Mesenchymal stem cell (in vitro differentiated cells and primary cell): Measurements from ENCODE around the gene TGFBR1.

Source experiments
- DNase-seq: peaks from one replicate; pipeline ENCODE4 v3.0.0-alpha.2; 2013
- H2AFZ ChIP-seq: one replicate; pipeline ENCODE4 v1.6.1; 2013; ENCODE audit warnings: low read depth, mild to moderate bottlenecking, control low read depth, inconsistent platforms, low read length, moderate library complexity
- H2AK5ac ChIP-seq: 2 replicates; pipeline ENCODE4 v1.6.1; 2013; ENCODE audit warnings: low read length, moderate library complexity, mild to moderate bottlenecking, inconsistent platforms; ENCODE audit not compliant: severe bottlenecking
- H2BK120ac ChIP-seq: one replicate; pipeline ENCODE4 v1.6.1; 2013; ENCODE audit warnings: low read depth, mild to moderate bottlenecking, inconsistent platforms, low read length, moderate library complexity
- H2BK12ac ChIP-seq, 2 experiments: one replicate each; pipeline ENCODE4 v1.6.1; 2013; ENCODE audit warnings: inconsistent platforms in 2 of 2, low read length in 2 of 2, mild to moderate bottlenecking in 2 of 2, moderate library complexity in 2 of 2, control low read depth in 1 of 2
- H2BK15ac ChIP-seq: one replicate; pipeline ENCODE4 v1.6.1; 2013; ENCODE audit warnings: mild to moderate bottlenecking, low read depth, inconsistent platforms; ENCODE audit not compliant: poor library complexity, severe bottlenecking
- H2BK5ac ChIP-seq: 2 replicates; pipeline ENCODE4 v1.6.1; 2013; ENCODE audit warnings: low read depth, mild to moderate bottlenecking, low read length, control low read depth, inconsistent platforms; ENCODE audit not compliant: poor library complexity, severe bottlenecking
- H3K14ac ChIP-seq, 2 experiments: one replicate each; pipeline ENCODE4 v1.6.1; 2013; ENCODE audit warnings: inconsistent platforms in 2 of 2, low read length in 2 of 2, control low read depth in 1 of 2, mild to moderate bottlenecking in 1 of 2, moderate library complexity in 1 of 2
- H3K18ac ChIP-seq, 2 experiments: one replicate each; pipeline ENCODE4 v1.6.1; 2013; ENCODE audit warnings: inconsistent platforms in 2 of 2, low read length in 2 of 2, control low read depth in 1 of 2, low read depth in 1 of 2, mild to moderate bottlenecking in 1 of 2
- H3K23ac ChIP-seq, 2 experiments: one replicate each; pipeline ENCODE4 v1.6.1; 2013; ENCODE audit warnings: inconsistent platforms in 2 of 2, low read length in 2 of 2, mild to moderate bottlenecking in 2 of 2, moderate library complexity in 2 of 2, control low read depth in 1 of 2
- H3K27ac ChIP-seq: 2 replicates; pipeline ENCODE4 v1.5.1; 2013; ENCODE audit warnings: mild to moderate bottlenecking, moderate library complexity, low read length, control low read depth, inconsistent platforms; ENCODE audit not compliant: poor library complexity, severe bottlenecking
- H3K27me3 ChIP-seq, 2 experiments: 2 replicates each; pipeline versions ENCODE4 v1.6.1 to v1.7.0; 2013; ENCODE audit warnings: low read length in 2 of 2, mild to moderate bottlenecking in 2 of 2, moderate library complexity in 2 of 2, control low read depth in 1 of 2, inconsistent platforms in 1 of 2; ENCODE audit not compliant: control insufficient read depth in 1 of 2, insufficient read depth in 1 of 2
- H3K36me3 ChIP-seq, 2 experiments: 2 replicates each; pipeline versions ENCODE4 v1.6.1 to v1.7.0; 2013; ENCODE audit warnings: low read length in 2 of 2, control low read depth in 1 of 2, inconsistent platforms in 1 of 2, low read depth in 1 of 2, mild to moderate bottlenecking in 1 of 2; ENCODE audit not compliant: insufficient read depth in 2 of 2, control insufficient read depth in 1 of 2
- H3K4ac ChIP-seq, 2 experiments: one replicate each; pipeline ENCODE4 v1.6.1; 2013; ENCODE audit warnings: inconsistent platforms in 2 of 2, low read length in 2 of 2, mild to moderate bottlenecking in 2 of 2, moderate library complexity in 2 of 2, control low read depth in 1 of 2, low read depth in 1 of 2
- H3K4me1 ChIP-seq: 2 replicates; pipeline ENCODE4 v1.6.1; 2013; ENCODE audit warnings: low read depth, low read length, control low read depth; ENCODE audit not compliant: control insufficient read depth, insufficient read depth
- H3K4me2 ChIP-seq: 2 replicates; pipeline ENCODE4 v1.6.1; 2013; ENCODE audit warnings: low read length, mild to moderate bottlenecking, inconsistent platforms; ENCODE audit not compliant: poor library complexity, severe bottlenecking
- H3K4me3 ChIP-seq, 2 experiments: 2 replicates each; pipeline versions ENCODE4 v1.5.1 to v1.7.0; 2013; ENCODE audit warnings: low read length in 2 of 2, mild to moderate bottlenecking in 2 of 2, control low read depth in 1 of 2, low read depth in 1 of 2; ENCODE audit not compliant: insufficient read depth in 1 of 2
- H3K79me1 ChIP-seq: replicated peaks from 2 replicates; pipeline ENCODE4 v1.6.1; 2013; ENCODE audit warnings: mild to moderate bottlenecking, control low read depth, low read length, inconsistent platforms; ENCODE audit not compliant: poor library complexity, severe bottlenecking
- H3K9ac ChIP-seq: 2 replicates; pipeline ENCODE4 v1.7.0; 2013; ENCODE audit warnings: mild to moderate bottlenecking, low read length, moderate library complexity
- H3K9me3 ChIP-seq: 2 replicates; pipeline ENCODE4 v1.7.0; 2013; ENCODE audit warnings: mild to moderate bottlenecking, low read length; ENCODE audit not compliant: control insufficient read depth
- H4K8ac ChIP-seq: one replicate; pipeline ENCODE4 v1.6.1; 2013; ENCODE audit warnings: inconsistent platforms, mild to moderate bottlenecking, low read length, moderate library complexity
- H4K91ac ChIP-seq: one replicate; pipeline ENCODE4 v1.6.1; 2013; ENCODE audit warnings: mild to moderate bottlenecking, low read length, inconsistent platforms
- WGBS: methylation state at CpG from one replicate; pipeline ENCODE4 v1.1.7; 2013; ENCODE audit warnings: mixed read lengths; 5-methylcytosine and 5-hydroxymethylcytosine counted together

Gene TGFBR1

DNA sequence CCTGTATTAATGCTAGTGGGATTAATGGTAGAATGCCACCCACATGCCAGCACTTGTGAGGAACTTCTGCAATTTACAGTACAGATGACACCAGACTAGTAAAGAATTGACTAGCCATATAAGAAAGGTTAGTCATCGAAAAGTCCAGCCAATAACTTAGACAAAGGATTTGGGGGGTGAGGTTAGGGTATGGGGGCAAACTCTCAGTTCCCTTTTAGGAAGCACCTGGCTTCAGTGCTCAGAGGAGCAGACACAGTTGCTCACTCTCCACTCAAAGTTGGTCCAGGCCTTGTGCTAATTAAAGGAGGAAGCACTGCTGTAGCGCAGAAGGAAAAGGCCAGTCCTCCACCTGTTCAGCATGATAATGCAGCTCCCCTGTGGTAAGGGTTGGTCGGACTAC lies 25.2 kb downstream of the TGFBR1 start:
- H3K27me3 ChIP-seq = no peaks in the 10 kb centered on the region
- DNase-seq = no peak
- no peak overlapping the region for H3K4me2 ChIP-seq
- no peak overlapping the region for H2AFZ ChIP-seq
- H3K4me3 ChIP-seq = no peak overlapping the region
- H3K27ac ChIP-seq = no peak overlapping the region
- no peak overlapping the region for H3K4ac ChIP-seq
- no peak overlapping the region for H4K91ac ChIP-seq
- H3K23ac ChIP-seq = no peak overlapping the region
- no peak overlapping the region for H2BK5ac ChIP-seq
- H3K4me1 ChIP-seq = peaks cover 1% of the 10 kb centered on the region
- no peak overlapping the region for H2BK120ac ChIP-seq
- no peaks in the 10 kb centered on the region for H3K9me3 ChIP-seq
- H4K8ac ChIP-seq = no peak overlapping the region
- no peak overlapping the region for H2BK12ac ChIP-seq
- H3K36me3 ChIP-seq = peaks cover 7 to 14% of the 10 kb centered on the region in 2 experiments
- no peak overlapping the region for H2AK5ac ChIP-seq
- H3K18ac ChIP-seq = no peak overlapping the region
- H3K9ac ChIP-seq = no peak overlapping the region
- 100% methylated on average over 2 of the region's 3 CpGs for WGBS
- no peak overlapping the region for H2BK15ac ChIP-seq
- peaks cover 22% of the 10 kb centered on the region for H3K79me1 ChIP-seq
- no peak overlapping the region for H3K14ac ChIP-seq

DNA sequence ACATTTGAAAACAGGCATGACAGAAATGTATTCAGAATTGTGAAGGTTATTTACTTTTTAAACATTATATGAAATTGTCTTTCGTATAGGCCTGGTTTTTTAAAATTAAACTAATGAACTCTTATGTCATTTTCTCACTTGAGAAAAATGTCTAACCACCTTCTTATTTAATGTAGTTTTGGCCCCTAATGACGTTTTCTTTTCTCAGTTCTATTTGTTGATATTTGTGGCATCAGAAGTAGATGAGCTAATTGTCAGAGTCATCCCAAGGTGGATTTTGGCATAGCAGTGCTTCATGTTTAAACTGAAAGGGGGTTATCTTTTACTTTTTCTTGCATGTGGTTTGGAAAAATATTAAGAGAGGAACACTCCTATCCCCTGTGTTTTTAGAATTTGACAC lies 28.2 kb downstream of the TGFBR1 start:
- no peak for DNase-seq
- peaks cover 4% of the 10 kb centered on the region for H3K4me1 ChIP-seq
- H2BK15ac ChIP-seq = no peak overlapping the region
- no peak overlapping the region for H3K14ac ChIP-seq
- no peak overlapping the region for H4K8ac ChIP-seq
- H3K23ac ChIP-seq = no peak overlapping the region
- no peak overlapping the region for H3K4me2 ChIP-seq
- H3K27me3 ChIP-seq = no peaks in the 10 kb centered on the region
- H3K9me3 ChIP-seq = no peaks in the 10 kb centered on the region
- no peak overlapping the region for H2BK12ac ChIP-seq
- no peak overlapping the region for H3K9ac ChIP-seq
- no peak overlapping the region for H4K91ac ChIP-seq
- no peak overlapping the region for H3K27ac ChIP-seq
- H3K4me3 ChIP-seq = no peak overlapping the region
- H3K18ac ChIP-seq = no peak overlapping the region
- H2AK5ac ChIP-seq = no peak overlapping the region
- WGBS = 71% methylated on average over 1 of the region's 2 CpGs
- no peak overlapping the region for H2BK120ac ChIP-seq
- peaks cover 7 to 24% of the 10 kb centered on the region in 2 experiments for H3K36me3 ChIP-seq
- H3K79me1 ChIP-seq = peaks cover 15% of the 10 kb centered on the region
- no peak overlapping the region for H3K4ac ChIP-seq
- H2AFZ ChIP-seq = no peak overlapping the region
- no peak overlapping the region for H2BK5ac ChIP-seq

DNA sequence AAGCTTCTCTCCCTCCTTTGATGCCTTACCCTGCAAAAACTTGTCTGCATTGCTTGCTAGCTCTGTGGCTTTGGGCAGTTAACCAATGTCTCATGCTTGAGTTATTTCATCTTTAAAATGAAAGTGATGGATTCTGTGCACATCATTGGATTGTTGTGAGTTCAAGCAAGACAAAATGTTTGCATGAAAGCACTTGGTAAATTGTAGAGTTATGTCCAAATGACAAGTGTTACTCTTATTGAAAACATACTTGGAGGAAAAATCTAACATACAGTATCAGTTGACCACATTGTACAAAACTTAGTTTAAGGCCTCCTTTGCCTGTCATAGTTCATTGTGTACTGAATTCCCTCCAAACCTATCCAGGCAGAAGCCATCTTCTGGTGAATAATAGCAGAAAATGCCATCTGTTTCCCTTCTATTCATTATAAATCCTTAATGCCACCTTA lies 30.0 kb downstream of the TGFBR1 start:
- no peak overlapping the region for H4K8ac ChIP-seq
- no peak overlapping the region for H3K14ac ChIP-seq
- H3K4me3 ChIP-seq = no peak overlapping the region
- H2BK12ac ChIP-seq = no peak overlapping the region
- no peak overlapping the region for H3K23ac ChIP-seq
- no peak overlapping the region for H2BK15ac ChIP-seq
- no peak overlapping the region for H2BK5ac ChIP-seq
- H3K4me2 ChIP-seq = no peak overlapping the region
- H3K27ac ChIP-seq = peak overlapping the region; percentile 41
- peaks cover 13% of the 10 kb centered on the region for H3K79me1 ChIP-seq
- no peak overlapping the region for H2AFZ ChIP-seq
- peaks cover 4% of the 10 kb centered on the region for H3K4me1 ChIP-seq
- no peak overlapping the region for H3K4ac ChIP-seq
- no peaks in the 10 kb centered on the region for H3K27me3 ChIP-seq
- no peaks in the 10 kb centered on the region for H3K9me3 ChIP-seq
- no peak overlapping the region for H3K9ac ChIP-seq
- no peak overlapping the region for H2AK5ac ChIP-seq
- peak; percentile 51 for DNase-seq
- no peak overlapping the region for H3K18ac ChIP-seq
- H4K91ac ChIP-seq = no peak overlapping the region
- no peak overlapping the region for H2BK120ac ChIP-seq
- peaks cover 11 to 37% of the 10 kb centered on the region in 2 experiments for H3K36me3 ChIP-seq

DNA sequence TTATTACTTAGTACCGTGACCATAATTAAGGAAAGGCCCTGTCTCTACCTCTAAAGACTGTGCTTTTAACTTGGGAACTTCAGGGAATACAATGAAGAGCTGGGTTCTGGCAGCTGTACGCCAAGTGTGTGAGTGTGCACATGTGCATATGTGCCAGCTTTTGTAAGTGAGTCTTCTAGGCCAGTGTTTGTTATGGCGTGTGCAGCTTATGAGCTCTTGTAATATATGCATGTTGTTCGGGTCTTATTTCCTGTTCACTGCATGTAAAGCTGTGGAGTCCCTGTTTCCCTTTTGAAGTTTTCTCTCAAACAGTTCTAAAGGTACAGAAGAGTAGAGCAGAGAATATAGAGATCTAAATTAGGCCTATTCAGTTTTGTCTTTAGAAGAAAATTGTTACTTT lies 30.5 kb downstream of the TGFBR1 start:
- Histone ChIP-seq H3K27ac (no peak overlapping the region), H3K4me3 (no peak overlapping the region)
- 90% methylated on average over 4 of the region's 4 CpGs for WGBS

More for the DNA sequence above, 30.5 kb downstream of the TGFBR1 start:
- Histone ChIP-seq H3K36me3 (peaks cover 11 to 38% of the 10 kb centered on the region in 2 experiments), H3K23ac (no peak overlapping the region), H2AFZ (no peak overlapping the region), H2BK12ac (peak overlapping the region in 1 of 2 experiments; percentile 7), H3K79me1 (peaks cover 9% of the 10 kb centered on the region), H3K4ac (no peak overlapping the region), H3K4me1 (peaks cover 4% of the 10 kb centered on the region), H3K18ac (no peak overlapping the region), H4K8ac (no peak overlapping the region), H3K9me3 (no peaks in the 10 kb centered on the region), H3K27me3 (no peaks in the 10 kb centered on the region), H2BK15ac (no peak overlapping the region), H2BK120ac (no peak overlapping the region), H2BK5ac (no peak overlapping the region), H4K91ac (no peak overlapping the region), H3K9ac (no peak overlapping the region), H3K14ac (no peak overlapping the region), H3K4me2 (no peak overlapping the region), H2AK5ac (no peak overlapping the region)
- no peak for DNase-seq
